Common myeloid progenitor, CD34-positive (primary cell): Measurements from ENCODE around the gene THSD7B.

ENCODE experiments used
- CTCF ChIA-PET: fragments of 350-600 bp; sonication (Branson Sonifier 250); formaldehyde crosslinking; loops from one replicate; lab custom pipeline; 2021; ENCODE audit warnings: antibody characterized with exemption; lab: Charles Lee
- POLR2A ChIA-PET: fragments of 350-600 bp; sonication (Branson Sonifier 250); formaldehyde crosslinking; loops from one replicate; lab custom pipeline; 2021; ENCODE audit warnings: antibody characterized with exemption; lab: Charles Lee
- DNase-seq, 3 donors: peaks; one replicate each; pipeline versions ENCODE4 v3.0.0 to v3.0.0-alpha.2; 2013
- H3K27ac ChIP-seq, 2 experiments: 1 replicate in 1 of 2; 2 replicates in 1 of 2; pipeline ENCODE4 v1.7.0; 2013; ENCODE audit warnings: inconsistent platforms in 2 of 2, low read length in 2 of 2, mild to moderate bottlenecking in 2 of 2, low read depth in 1 of 2, moderate library complexity in 1 of 2; ENCODE audit not compliant: severe bottlenecking in 2 of 2, insufficient read depth in 1 of 2, poor library complexity in 1 of 2
- H3K27me3 ChIP-seq, 5 experiments: replicated peaks in 2 of 5; 1 replicate in 3 of 5; 2 replicates in 2 of 5; pipeline versions ENCODE4 v1.6.1 to v1.7.0; 2013; ENCODE audit warnings: low read length in 4 of 5, mild to moderate bottlenecking in 2 of 5, moderate library complexity in 2 of 5, inconsistent platforms in 1 of 5; ENCODE audit not compliant: insufficient read depth in 5 of 5, control insufficient read depth in 4 of 5
- H3K36me3 ChIP-seq, 4 experiments: 1 replicate in 2 of 4; 2 replicates in 2 of 4; pipeline versions ENCODE4 v1.6.1 to v1.7.0; 2013; ENCODE audit warnings: low read length in 3 of 4, control low read depth in 1 of 4, mild to moderate bottlenecking in 1 of 4; ENCODE audit not compliant: control insufficient read depth in 4 of 4, insufficient read depth in 4 of 4
- H3K4me1 ChIP-seq, 4 experiments: 1 replicate in 3 of 4; 2 replicates in 1 of 4; pipeline versions ENCODE4 v1.6.1 to v1.7.1; 2013; ENCODE audit warnings: low read length in 3 of 4, mild to moderate bottlenecking in 3 of 4, control low read depth in 1 of 4, inconsistent platforms in 1 of 4, moderate library complexity in 1 of 4; ENCODE audit not compliant: control insufficient read depth in 4 of 4, insufficient read depth in 4 of 4; ENCODE audit errors: control extremely low read depth in 1 of 4
- H3K4me3 ChIP-seq, 7 experiments: 1 replicate in 4 of 7; 2 replicates in 3 of 7; pipeline versions ENCODE4 v1.5.1 to v1.7.0; 2013; ENCODE audit warnings: mild to moderate bottlenecking in 7 of 7, low read length in 6 of 7, moderate library complexity in 6 of 7, inconsistent platforms in 2 of 7, low read depth in 2 of 7, control low read depth in 1 of 7; ENCODE audit not compliant: insufficient read depth in 4 of 7, control insufficient read depth in 1 of 7; ENCODE audit errors: extremely low read depth in 1 of 7
- H3K9me3 ChIP-seq, 5 experiments: 1 replicate in 4 of 5; 2 replicates in 1 of 5; pipeline versions ENCODE4 v1.6.1 to v1.7.1; 2013; ENCODE audit warnings: low read length in 4 of 5, mild to moderate bottlenecking in 2 of 5, inconsistent platforms in 1 of 5, low read depth in 1 of 5, moderate library complexity in 1 of 5; ENCODE audit not compliant: control insufficient read depth in 4 of 5, insufficient read depth in 2 of 5; ENCODE audit errors: control extremely low read depth in 1 of 5
- WGBS: methylation state at CpG from one replicate; pipeline ENCODE4 v1.1.5; 2013; ENCODE audit not compliant: insufficient coverage; 5-methylcytosine and 5-hydroxymethylcytosine counted together

THSD7B gene

GRCh38 chr2:137511526-137511925 lies 746.2 kb downstream of the THSD7B start:
- H3K27me3 ChIP-seq, result no peaks in the 10 kb centered on the region
- H3K4me1 ChIP-seq, result no peaks in the 10 kb centered on the region
- H3K4me3 ChIP-seq, result no peak overlapping the region
- POLR2A ChIA-PET, result no interaction called here
- WGBS, result no CpG with 5 or more reads among the region's 1 CpG
- no peak for DNase-seq
- no peak overlapping the region for H3K27ac ChIP-seq
- H3K9me3 ChIP-seq, result no peaks in the 10 kb centered on the region
- CTCF ChIA-PET, result no interaction called here
- no peaks in the 10 kb centered on the region for H3K36me3 ChIP-seq

GRCh38 chr2:137521653-137522619 lies 756.6 kb downstream of the THSD7B start:
- Histone ChIP-seq H3K27ac (no peak overlapping the region), H3K4me1 (no peaks in the 10 kb centered on the region), H3K36me3 (no peaks in the 10 kb centered on the region), H3K9me3 (peaks cover 0 to 1% (median 0%) of the 10 kb centered on the region in 5 experiments), H3K27me3 (no peaks in the 10 kb centered on the region), H3K4me3 (no peak overlapping the region)
- WGBS, result 100% methylated on average over 1 of the region's 2 CpGs
- POLR2A ChIA-PET, result no interaction called here
- CTCF ChIA-PET, result no interaction called here
- no peak for DNase-seq

- POLR2A ChIA-PET, result no interaction called here
- CTCF ChIA-PET, result no interaction called here
- H3K4me3 ChIP-seq, result no peak overlapping the region
- no peaks in the 10 kb centered on the region for H3K36me3 ChIP-seq
- whole genome bisulfite sequencing, result no CpG with 5 or more reads among the region's 1 CpG
- DNase-seq, result no peak
- no peaks in the 10 kb centered on the region for H3K4me1 ChIP-seq
- no peak overlapping the region for H3K27ac ChIP-seq
- H3K27me3 ChIP-seq, result no peaks in the 10 kb centered on the region
- H3K9me3 ChIP-seq, result peaks cover 0 to 1% (median 0%) of the 10 kb centered on the region in 5 experiments
These were observed 757.3 kb downstream of the THSD7B start for GRCh38 chr2:137522620-137523011.

DNA sequence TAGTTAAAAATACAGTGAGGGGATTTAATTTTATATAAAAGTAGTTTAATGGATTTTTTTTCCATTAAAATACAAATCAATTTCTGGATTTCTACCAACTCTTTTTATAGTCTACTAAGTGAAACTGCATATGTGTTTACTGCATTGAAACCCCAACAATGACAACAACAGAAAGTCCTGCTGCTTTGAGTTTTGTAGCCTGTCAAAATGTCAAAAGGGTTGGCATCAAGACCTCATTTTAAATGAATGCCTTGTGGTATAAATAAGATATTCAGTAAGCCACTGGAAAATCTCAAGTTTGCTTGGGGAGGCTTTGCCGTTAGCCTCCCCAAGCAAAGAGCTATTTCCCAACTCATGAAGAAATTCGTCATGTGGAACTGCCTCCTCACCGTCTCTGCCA lies 758.6 kb downstream of the THSD7B start:
- ChIA-PET POLR2A (no interaction called here), CTCF (interaction anchor here (0.7 kb wide), 1 partner anchor 49 kb away, joined by 3 read pairs; no protein-coding TSS in a partner anchor)
- no peak for DNase-seq
- Histone ChIP-seq H3K27ac (no peak overlapping the region), H3K27me3 (no peaks in the 10 kb centered on the region), H3K9me3 (peaks cover 0 to 1% (median 0%) of the 10 kb centered on the region in 5 experiments), H3K4me1 (no peaks in the 10 kb centered on the region), H3K4me3 (no peak overlapping the region), H3K36me3 (no peaks in the 10 kb centered on the region)
- 85% methylated on average over 3 of the region's 3 CpGs for WGBS

GRCh38 chr2:137525132-137525531 lies 759.8 kb downstream of the THSD7B start:
- Histone ChIP-seq H3K27ac (no peak overlapping the region), H3K36me3 (no peaks in the 10 kb centered on the region), H3K9me3 (no peaks in the 10 kb centered on the region), H3K27me3 (no peaks in the 10 kb centered on the region), H3K4me1 (no peaks in the 10 kb centered on the region), H3K4me3 (no peak overlapping the region)
- ChIA-PET POLR2A (no interaction called here), CTCF (no interaction called here)
- DNase-seq, result no peak
- 71% methylated on average over 1 of the region's 1 CpG for WGBS

DNA sequence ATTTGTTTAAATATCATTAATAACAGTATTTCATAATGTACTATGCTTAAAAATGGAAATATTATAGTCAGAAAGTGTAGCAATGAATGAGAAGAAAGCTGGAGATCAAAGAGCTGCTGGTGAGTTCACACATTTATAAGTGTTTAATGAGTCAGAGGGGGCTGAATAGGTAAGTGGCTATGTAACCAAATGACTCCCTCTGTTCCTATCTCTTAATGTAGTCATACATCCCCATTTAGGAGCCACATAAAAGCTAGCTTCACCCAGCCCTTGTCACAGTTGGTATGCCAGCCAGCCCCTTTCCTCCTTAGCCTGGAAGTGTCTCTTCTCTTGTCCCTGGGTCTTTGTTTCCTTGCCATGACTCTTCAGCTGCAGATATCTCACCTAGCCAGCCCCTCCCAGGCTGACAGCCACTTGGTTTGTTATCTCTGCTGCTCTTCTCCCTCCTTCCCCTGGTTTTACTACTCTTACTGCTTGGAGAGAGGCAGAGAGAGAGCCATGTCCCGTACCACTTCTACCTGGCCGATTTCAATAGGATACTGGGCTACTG lies 760.4 kb downstream of the THSD7B start:
- no peaks in the 10 kb centered on the region for H3K9me3 ChIP-seq
- H3K4me1 ChIP-seq, result no peaks in the 10 kb centered on the region
- POLR2A ChIA-PET, result no interaction called here
- H3K27me3 ChIP-seq, result no peaks in the 10 kb centered on the region
- H3K27ac ChIP-seq, result no peak overlapping the region
- H3K36me3 ChIP-seq, result no peaks in the 10 kb centered on the region
- CTCF ChIA-PET, result no interaction called here
- H3K4me3 ChIP-seq, result no peak overlapping the region
- no peak for DNase-seq
- WGBS, result no CpG with 5 or more reads among the region's 2 CpGs

DNA sequence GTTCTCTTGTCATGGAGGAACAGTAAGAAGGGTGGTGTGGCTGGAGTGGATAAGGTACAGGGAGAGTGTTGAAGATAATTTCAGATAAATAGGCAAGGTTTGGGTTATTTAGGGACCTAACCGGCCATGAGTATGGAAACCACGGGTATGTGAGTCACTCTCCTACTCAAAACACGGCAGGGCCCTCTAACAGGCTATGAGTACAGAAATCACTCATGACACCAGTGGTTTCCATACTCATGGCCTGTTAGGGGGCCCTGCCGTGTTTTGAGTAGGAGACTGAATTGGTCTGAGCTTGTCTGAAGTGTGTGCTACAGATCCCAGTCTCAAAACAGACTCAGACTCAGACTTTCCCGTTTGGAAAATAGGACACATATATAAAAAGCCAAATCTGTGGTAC lies 770.6 kb downstream of the THSD7B start:
- POLR2A ChIA-PET, result no interaction called here
- no peak for DNase-seq
- CTCF ChIA-PET, result no interaction called here
- Histone ChIP-seq H3K4me1 (no peaks in the 10 kb centered on the region), H3K27ac (no peak overlapping the region), H3K27me3 (no peaks in the 10 kb centered on the region), H3K9me3 (no peaks in the 10 kb centered on the region), H3K4me3 (no peak overlapping the region), H3K36me3 (no peaks in the 10 kb centered on the region)
- WGBS, result 96% methylated on average over 4 of the region's 5 CpGs
